IPS-NIHi7 (cell line): ENCODE measurements around the gene DMPK.

Experiments used
- DNase-seq: peaks from one replicate; pipeline ENCODE4 v3.0.0; 2012; ENCODE audit warnings: mixed read lengths; ENCODE audit errors: extremely low spot score

The DMPK gene

DNA sequence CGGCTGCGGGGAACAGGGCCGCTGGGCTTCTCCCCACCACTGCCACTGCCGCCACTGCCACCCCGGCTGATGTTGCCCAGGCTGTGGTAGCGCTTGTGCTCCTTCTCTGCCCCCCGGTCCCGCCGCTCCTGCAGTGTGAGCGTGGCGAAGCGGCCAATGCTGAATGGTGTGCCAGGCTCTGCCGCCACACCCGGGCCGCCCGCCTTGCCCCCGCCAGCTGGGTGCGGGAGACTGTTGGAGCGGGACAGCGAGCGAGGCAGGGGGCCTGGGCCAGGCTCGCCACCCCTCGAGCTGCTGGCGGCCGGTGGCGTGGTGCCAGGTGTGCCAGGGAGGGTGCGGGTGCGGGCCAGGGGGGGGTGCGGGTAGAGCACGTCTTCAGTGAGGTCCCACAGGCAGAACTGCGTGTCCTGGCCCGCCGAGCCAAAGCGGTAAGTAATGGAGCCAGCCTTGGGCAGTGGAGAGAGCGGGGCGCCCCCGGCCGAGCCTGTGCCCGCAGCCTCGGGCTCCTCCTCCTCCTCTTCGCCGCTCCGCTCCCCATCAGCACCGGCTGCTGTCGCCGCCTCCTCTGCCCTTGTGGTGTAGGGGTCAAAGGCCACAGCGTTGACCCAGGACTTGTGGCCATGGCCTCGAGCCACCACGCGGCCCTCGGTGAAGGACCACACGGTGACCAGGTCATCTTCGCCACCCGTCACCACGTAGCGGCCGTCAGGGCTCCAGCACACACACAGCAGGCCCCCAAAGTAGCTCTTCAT, 3.7 kb upstream of the DMPK start:
- no peak for DNase-seq

GRCh38 chr19:45785097-45785496, 2.8 kb upstream of the DMPK start:
- DNase-seq: no peak

GRCh38 chr19:45784096-45784495, 1.8 kb upstream of the DMPK start:
- DNase-seq: no peak

DNA sequence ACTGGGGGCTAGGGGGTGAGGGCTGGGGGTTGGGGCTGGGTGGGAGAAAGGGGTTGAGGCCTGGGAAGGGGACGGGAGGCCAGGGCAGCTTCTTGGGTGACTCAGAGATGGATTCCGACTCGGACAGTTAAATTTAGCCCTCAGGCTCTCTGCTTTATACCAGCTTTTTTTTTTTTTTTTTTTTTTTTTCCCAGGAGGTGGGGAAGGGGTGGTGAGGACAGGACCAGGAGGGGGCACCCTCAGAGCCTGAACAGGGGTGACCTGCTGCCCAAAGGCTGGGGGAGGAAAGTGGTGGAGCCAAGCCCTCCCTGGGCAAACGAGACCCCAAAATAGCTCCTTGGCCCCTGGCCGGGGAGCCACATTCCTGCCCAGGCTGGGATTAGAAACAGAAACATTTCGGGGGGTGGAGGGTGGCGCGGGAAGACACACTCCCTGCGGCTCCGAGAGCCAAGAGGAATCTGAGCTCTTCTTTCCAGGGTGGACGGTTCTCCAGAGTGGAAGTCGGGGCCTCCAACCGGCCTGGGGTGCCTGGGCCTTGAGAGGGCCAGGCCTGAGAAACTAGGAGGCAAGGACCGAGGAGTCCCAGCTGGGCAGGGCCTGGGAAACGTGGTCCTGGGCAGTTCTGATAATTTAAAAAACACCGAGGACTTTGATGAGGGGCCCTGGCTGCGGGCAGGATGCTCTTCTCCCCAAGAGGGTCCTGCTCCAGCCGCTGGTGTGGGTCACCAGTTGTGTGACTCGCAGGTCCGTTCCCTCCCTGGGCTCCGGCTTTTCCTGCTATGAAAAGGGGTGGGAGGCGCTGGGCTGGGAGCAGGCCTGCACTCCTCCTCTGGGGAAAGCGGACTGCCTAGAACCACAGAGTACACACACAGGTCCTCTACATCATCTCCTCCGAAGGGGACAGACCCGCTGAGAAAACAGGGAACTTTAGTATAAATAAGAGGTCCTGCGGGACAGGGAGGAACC, 813 bp upstream of the DMPK start:
- no peak for DNase-seq

DNA sequence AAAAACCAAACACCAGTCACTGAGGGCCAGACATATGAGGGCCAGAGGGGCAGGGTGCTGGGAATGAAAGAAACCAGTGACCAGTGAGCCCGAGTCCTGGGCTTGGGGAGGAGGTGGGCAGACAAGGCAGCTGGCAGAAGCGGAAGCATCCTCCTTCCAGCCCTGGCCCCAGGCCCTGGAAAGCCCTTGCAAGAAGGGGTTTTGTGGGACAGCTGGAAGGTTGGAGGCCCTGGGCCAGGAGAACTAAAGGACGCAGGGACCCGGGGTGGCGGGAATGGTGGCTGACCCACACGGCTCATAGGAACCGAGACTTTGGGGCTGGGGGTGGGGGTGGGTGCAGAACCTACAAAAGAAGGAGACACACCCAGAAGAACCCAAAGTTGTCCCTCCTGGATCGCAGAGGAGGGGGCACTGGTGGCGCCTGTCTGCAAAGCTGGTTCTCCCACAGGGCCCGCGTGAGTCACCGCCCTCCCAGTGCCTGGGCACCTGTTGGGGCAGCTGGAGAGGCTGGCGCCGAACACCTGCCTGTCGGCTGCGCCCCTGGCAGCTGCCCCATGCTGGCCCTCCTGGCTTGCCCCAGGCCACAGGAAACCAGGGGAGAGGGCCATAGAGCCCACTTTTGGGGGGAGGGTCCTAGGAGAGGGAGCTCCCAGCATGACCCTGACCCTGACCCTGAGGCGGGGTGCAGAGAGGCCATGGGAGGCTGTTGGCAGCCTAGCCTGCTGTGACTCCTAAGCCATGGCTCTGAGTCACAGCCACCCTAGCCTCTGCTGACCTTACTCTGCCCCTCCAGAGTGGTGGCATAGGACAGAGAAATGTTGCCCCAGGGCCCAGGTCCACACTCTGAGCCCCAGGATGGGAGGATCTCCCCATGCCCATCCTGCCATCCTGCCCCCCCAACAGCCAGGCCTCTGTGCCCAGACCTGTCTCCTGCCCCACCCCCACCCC, 802 bp downstream of the DMPK start:
- no peak for DNase-seq

DNA sequence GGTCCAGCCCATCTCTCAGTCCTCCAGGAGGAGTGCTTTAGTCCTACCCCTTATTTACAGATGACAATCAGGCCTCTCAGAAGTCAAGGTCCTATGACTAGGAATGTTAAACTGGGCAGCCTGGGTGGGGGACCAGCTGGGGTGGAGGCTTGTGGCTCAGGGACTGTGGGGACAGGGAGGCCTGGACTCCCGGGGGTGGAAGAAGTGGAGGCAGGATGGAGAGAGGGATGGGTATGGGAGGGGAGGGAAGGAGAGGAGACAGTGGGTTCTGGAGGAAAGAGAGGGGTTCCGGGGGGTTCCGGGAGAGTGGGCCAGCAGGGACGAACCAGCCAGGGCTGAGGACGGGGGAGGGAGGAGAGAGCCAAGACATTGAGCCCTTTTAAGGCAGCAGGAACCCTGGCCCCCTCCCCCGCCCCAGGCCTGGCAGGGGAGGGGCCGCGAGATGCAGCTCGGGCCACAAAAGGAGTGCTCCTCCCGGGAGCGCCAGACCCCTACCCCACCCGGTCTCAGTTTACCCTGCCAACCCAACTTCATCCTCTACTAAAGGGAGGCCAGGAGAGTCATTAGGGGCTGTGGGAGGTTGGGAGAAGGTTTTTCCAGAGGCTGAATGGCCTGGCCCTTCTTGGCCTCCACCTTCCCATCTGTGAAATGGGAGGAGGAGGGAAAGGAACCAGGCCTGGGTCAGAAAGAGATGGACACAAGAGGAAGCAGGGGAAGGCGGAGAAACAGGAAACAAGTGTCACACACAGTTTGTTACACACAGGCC, 1.7 kb downstream of the DMPK start:
- DNase-seq: no peak

DNA sequence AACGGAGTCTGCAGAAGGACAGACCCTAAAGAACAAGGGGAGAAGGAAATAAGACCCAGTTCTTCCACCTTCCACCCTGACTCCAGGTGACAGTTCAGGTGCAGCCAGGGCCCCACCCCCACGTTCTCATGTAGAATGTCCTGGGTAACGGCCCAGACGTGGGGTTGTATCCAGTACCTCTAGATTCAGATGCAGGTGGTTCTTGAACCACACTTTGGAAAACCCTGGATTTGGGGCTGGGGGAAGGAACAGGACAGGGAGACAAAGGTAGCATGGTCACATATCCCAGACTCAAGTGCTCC, 2.2 kb downstream of the DMPK start:
- DNase-seq: no peak

DNA sequence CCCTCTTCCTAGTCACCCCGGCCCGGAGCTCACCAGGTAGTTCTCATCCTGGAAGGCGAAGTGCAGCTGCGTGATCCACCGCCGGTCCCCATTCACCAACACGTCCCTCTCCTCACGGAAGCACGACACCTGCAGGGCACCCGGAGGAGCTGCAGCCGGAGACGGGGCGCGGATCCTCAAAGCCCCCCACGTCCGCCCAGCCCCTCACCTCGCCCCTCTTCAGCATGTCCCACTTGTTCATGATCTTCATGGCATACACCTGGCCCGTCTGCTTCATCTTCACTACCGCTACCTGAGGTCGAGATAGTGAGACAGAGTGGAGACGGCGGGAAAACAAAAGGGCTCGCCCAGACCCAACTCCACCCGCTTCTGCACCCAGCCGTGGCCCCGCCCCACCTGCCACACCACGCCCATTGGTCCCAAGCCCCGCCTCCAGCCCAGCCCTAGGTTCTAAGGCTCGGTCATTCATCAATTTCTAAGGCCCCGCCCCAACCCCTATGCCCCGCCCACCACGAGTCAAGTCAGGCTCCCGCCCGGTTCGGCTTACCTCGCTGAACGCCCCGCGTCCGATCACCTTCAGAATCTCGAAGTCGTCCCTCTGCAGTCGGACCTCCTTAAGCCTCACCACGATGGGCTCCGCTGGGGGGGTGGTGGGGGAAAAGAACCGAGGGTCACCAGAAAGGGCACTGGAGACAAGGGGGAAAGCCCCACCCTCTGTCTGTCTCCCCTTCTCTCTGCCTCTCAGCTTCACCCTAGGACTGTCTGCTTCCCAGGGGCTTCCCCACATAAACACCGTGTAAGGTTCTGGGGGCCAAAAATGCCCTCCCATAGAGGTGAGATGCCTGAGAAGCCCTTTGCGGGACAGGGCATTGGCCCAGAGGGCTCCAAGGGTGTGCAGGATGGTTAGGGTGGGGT, 2.8 kb downstream of the DMPK start:
- peak; percentile 95 for DNase-seq

- DNase-seq: no peak
These were observed 4.2 kb downstream of the DMPK start for GRCh38 chr19:45778010-45778661.

DNA sequence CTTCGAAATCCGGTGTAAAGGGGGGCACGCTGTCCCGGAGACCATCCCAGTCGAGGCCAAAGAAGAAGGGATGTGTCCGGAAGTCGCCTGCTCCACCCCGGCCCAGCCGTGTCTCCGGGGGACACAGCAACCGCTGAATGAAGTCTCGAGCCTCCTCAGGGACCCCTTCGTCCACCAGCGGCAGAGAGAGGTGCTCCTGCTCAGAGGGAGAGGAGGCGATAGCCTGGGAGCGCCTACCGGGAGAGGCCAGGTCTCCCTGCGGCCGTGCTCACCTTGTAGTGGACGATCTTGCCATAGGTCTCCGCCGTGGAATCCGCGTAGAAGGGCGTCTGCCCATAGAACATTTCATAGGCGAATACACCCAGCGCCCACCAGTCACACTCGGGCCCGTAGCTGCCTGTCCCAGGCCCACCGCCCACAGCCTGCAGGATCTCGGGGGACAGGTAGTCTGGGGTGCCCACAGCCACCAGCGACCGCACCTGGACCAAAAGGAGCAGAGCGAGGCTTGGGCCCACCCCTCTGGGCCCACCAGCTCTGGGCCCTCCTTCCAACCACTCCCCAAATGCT, 4.8 kb downstream of the DMPK start:
- no peak for DNase-seq

GRCh38 chr19:45774765-45775164, 7.5 kb downstream of the DMPK start:
- peak; percentile 70 for DNase-seq

DNA sequence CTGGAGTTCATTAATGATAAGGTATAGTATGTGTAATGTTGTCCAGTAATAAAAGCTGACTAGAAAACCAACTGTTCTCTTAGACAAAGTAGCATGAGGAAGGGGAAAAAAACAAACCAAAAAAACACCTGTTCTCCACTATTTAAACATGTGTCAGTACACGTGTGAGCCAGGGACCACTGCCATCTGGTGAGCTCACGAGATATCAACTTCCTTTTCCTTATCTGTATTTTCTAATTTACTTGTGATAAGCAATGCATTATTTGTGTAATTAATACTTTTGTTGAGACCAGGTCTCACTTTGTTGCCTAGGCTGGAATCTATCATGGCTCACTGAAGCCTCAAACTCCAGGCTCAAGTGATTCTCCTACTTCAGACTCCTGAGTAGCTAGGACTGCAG, 8.9 kb downstream of the DMPK start:
- no peak for DNase-seq

GRCh38 chr19:45772912-45773311, 9.4 kb downstream of the DMPK start:
- DNase-seq: no peak

DNA sequence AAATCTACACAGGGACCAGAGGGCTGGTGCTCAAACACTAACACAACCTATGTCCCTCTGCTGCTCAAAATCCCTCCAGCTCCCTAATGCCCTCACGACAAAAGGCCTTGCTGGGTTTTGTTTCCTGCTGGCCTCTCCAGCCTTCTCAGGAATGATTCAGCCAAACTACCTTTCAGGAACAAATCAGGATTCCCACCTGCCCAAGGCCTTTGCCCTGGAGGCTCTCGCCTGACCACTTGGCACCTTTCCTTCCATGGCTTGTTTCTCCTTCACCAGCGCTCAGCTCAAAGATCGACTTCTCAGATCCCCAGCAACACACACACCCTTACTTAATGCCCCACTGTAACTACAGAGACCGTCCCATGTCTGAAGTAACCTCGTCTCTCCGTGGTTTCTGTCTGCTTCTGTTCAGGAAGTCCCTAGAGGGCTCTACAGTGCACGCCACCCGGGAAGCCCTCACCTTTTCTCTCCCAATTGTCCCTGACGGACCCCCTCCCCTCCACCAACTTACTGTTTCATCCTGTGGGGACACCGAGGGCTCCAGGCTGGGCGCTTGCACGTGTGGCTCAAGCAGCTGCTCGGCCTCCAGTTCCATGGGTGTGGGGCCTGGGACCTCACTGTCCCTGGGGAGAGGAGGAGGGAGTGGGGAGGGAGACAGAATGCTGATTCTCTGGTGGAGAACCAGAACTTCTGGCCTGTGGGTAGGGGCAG, 10.0 kb downstream of the DMPK start:
- no peak for DNase-seq

DNA sequence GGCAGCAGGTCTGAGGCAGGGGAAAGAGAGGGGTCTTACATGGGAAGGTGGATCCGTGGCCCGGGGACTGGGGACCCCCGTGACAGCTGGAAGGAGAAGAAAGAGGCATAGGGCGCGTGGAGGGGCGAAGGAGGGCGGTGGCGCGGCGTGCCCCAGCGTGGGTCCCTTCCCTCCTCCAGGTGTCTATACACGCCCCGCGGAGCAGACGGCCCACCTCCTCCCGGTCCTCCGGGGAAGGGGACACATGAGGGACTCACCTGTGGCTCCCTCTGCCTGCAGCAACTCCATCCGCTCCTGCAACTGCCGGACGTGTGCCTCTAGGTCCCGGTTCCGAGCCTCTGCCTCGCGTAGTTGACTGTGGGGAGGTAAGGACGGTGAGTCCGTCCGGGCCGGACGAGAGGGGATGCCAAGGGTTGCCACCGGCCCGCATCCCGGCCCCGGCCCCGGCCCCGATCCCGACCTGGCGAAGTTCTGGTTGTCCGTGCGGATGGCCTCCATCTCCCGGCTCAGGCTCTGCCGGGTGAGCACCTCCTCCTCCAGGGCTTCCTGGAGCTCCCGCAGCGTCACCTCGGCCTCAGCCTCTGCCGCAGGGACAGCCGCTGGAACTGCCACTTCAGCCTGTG, 10.9 kb downstream of the DMPK start:
- no peak for DNase-seq

GRCh38 chr19:45770192-45771101, 11.8 kb downstream of the DMPK start:
- DNase-seq: peak; percentile 96

- no peak for DNase-seq
These were observed 12.5 kb downstream of the DMPK start for GRCh38 chr19:45769821-45770191.
